Measurements from ENCODE around the gene NOS1. TPM values are rescaled to one million over a fixed set of nuclear protein-coding genes. Genes with fewer than 3 reads are reported as not detected.

Gene NOS1
- total RNA-seq, 2 experiments from 2014 or later = not detected

DNA sequence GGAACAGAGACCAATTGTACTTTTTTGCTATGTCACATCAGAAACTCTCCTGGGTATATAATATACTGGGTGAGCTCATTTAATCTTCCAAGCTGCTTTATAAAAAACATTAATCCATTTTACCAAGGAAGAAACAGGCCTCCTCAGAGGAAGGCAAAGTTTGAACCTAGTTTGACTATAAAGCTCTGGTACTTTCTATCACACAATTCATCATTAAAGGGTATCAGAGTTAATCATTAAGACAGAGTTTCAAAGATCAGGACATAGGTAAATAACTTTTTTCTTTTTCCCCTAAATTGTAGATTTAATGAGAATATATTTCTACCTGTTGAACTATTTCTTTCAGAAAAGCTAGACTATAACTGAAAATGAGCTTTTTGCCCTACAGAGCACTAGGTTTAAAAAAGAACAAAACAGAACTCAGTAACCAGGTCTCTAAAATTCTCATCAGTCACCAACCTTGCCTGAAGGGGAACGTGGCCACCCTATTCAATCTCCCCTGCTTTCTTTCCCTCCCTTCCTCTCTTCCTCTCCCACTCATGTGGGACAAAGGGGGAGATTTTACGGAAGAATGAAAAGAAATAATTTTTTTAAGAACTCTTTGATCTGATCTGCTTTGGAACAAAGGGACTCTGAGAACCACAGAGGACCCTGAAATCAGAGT, 189.8 kb downstream of the NOS1 start:
- no peak overlapping the region for H3K4me3 ChIP-seq (ENCODE audit: low read depth, low read length, poor library complexity, severe bottlenecking)
- intact Hi-C loops (cut with micrococcal nuclease; ENCODE audit: unreplicated experiment) = no loop called here
- H3K27ac ChIP-seq (ENCODE audit: low read depth, low read length, poor library complexity, severe bottlenecking) = no peak overlapping the region
- no peaks in the 10 kb centered on the region for H3K9me2 ChIP-seq (ENCODE audit: insufficient read depth, low read length)
- H3K4me1 ChIP-seq (ENCODE audit: insufficient read depth, low read length, poor library complexity, severe bottlenecking) = no peaks in the 10 kb centered on the region
- H3K4me2 ChIP-seq (ENCODE audit: low read length) = no peak overlapping the region
- H4K20me1 ChIP-seq (ENCODE audit: insufficient read depth, low read length) = no peaks in the 10 kb centered on the region
- no peaks in the 10 kb centered on the region for H3K9me3 ChIP-seq (ENCODE audit: low read length)
- no TSS peak for BruUV-seq (replicated peaks)
- no peak for DNase-seq (ENCODE audit: low spot score)
- TF ChIP-seq, protein P1, sequence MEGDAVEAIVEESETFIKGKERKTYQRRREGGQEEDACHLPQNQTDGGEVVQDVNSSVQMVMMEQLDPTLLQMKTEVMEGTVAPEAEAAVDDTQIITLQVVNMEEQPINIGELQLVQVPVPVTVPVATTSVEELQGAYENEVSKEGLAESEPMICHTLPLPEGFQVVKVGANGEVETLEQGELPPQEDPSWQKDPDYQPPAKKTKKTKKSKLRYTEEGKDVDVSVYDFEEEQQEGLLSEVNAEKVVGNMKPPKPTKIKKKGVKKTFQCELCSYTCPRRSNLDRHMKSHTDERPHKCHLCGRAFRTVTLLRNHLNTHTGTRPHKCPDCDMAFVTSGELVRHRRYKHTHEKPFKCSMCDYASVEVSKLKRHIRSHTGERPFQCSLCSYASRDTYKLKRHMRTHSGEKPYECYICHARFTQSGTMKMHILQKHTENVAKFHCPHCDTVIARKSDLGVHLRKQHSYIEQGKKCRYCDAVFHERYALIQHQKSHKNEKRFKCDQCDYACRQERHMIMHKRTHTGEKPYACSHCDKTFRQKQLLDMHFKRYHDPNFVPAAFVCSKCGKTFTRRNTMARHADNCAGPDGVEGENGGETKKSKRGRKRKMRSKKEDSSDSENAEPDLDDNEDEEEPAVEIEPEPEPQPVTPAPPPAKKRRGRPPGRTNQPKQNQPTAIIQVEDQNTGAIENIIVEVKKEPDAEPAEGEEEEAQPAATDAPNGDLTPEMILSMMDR (conservative IDR thresholded peaks at IDR 0.05; ENCODE audit: low read length) = no peak
- TF ChIP-seq EZH2phosphoT487 (IDR thresholded peaks at IDR 0.05; ENCODE audit: borderline replicate concordance, low read depth, low read length) = no peak
- CTCF ChIA-PET (ENCODE audit: unreplicated experiment) = no interaction called here
- no peak overlapping the region for H2AFZ ChIP-seq (ENCODE audit: low read length)
- POLR2A ChIA-PET = interaction anchor here (0.7 kb wide), 2 partner anchors 91 to 588 kb away, joined by 4 to 6 read pairs; no protein-coding TSS in a partner anchor
- peaks cover 98% of the 10 kb centered on the region for H3K36me3 ChIP-seq (ENCODE audit: insufficient read depth, low read length)
- no peaks in the 10 kb centered on the region for H3K79me2 ChIP-seq (ENCODE audit: insufficient read depth, low read depth, low read length)

DNA sequence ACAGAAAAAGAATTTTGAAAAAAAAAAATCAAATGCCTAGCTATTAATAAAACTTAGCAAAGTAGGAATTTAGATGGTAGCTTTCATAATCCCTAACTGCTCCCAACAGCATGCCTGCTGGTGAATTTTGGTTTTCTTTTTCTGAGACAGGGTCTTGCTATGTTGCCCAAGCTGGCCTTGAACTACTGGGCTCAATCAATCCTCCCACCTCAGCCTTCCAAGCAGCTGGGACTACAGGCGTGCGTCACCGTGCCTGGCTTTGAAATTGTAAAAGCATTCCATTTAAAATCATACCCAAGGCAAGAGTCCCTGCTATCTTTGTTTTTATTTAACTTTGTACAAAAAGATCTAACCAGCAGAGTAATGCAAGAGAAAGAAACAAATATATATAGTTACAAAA, 191.9 kb downstream of the NOS1 start:
- DNase-seq (ENCODE audit: low spot score) = no peak
- H3K9me3 ChIP-seq (ENCODE audit: low read length) = no peaks in the 10 kb centered on the region
- intact Hi-C loops (cut with micrococcal nuclease; ENCODE audit: unreplicated experiment) = no loop called here
- H4K20me1 ChIP-seq (ENCODE audit: insufficient read depth, low read length) = no peaks in the 10 kb centered on the region
- H3K79me2 ChIP-seq (ENCODE audit: insufficient read depth, low read depth, low read length) = no peaks in the 10 kb centered on the region
- H3K36me3 ChIP-seq (ENCODE audit: insufficient read depth, low read length) = peaks cover 96% of the 10 kb centered on the region
- H3K9me2 ChIP-seq (ENCODE audit: insufficient read depth, low read length) = no peaks in the 10 kb centered on the region
- POLR2A ChIA-PET = no interaction called here
- no peak overlapping the region for H3K4me2 ChIP-seq (ENCODE audit: low read length)
- no TSS peak for BruUV-seq (replicated peaks)
- no peak overlapping the region for H3K27ac ChIP-seq (ENCODE audit: low read depth, low read length, poor library complexity, severe bottlenecking)
- no peak for TF ChIP-seq EZH2phosphoT487 (IDR thresholded peaks at IDR 0.05; ENCODE audit: borderline replicate concordance, low read depth, low read length)
- TF ChIP-seq, protein P1 (conservative IDR thresholded peaks at IDR 0.05; ENCODE audit: low read length) = no peak
- H3K4me3 ChIP-seq (ENCODE audit: low read depth, low read length, poor library complexity, severe bottlenecking) = no peak overlapping the region
- no peak overlapping the region for H2AFZ ChIP-seq (ENCODE audit: low read length)
- CTCF ChIA-PET (ENCODE audit: unreplicated experiment) = no interaction called here
- no peaks in the 10 kb centered on the region for H3K4me1 ChIP-seq (ENCODE audit: insufficient read depth, low read length, poor library complexity, severe bottlenecking)

GRCh38 chr12:117168976-117169375, 192.4 kb downstream of the NOS1 start:
- Histone ChIP-seq H3K9me2 (ENCODE audit: insufficient read depth, low read length) (no peaks in the 10 kb centered on the region), H3K36me3 (ENCODE audit: insufficient read depth, low read length) (peaks cover 96% of the 10 kb centered on the region), H3K4me3 (ENCODE audit: low read depth, low read length, poor library complexity, severe bottlenecking) (no peak overlapping the region), H4K20me1 (ENCODE audit: insufficient read depth, low read length) (no peaks in the 10 kb centered on the region), H3K9me3 (ENCODE audit: low read length) (no peaks in the 10 kb centered on the region), H3K4me2 (ENCODE audit: low read length) (no peak overlapping the region), H3K4me1 (ENCODE audit: insufficient read depth, low read length, poor library complexity, severe bottlenecking) (no peaks in the 10 kb centered on the region), H2AFZ (ENCODE audit: low read length) (no peak overlapping the region), H3K79me2 (ENCODE audit: insufficient read depth, low read depth, low read length) (no peaks in the 10 kb centered on the region), H3K27ac (ENCODE audit: low read depth, low read length, poor library complexity, severe bottlenecking) (no peak overlapping the region)
- no TSS peak for BruUV-seq (replicated peaks)
- no peak for DNase-seq (ENCODE audit: low spot score)
- ChIA-PET CTCF (ENCODE audit: unreplicated experiment) (no interaction called here), POLR2A (no interaction called here)
- intact Hi-C loops (cut with micrococcal nuclease; ENCODE audit: unreplicated experiment) = no loop called here
- TF ChIP-seq EZH2phosphoT487 (IDR thresholded peaks at IDR 0.05; ENCODE audit: borderline replicate concordance, low read depth, low read length) = no peak
- TF ChIP-seq, protein P1 (conservative IDR thresholded peaks at IDR 0.05; ENCODE audit: low read length) = no peak
